T-helper 2 cell treated with Interferon-gamma antibody and Interleukin-4, amounts not matched to agents 100 ng/mL and 5 ng/mL, for 36 hours (primary cell): ENCODE measurements around the gene MRPS22. TPM values are rescaled to one million over a fixed set of nuclear protein-coding genes. Genes with fewer than 3 reads are reported as not detected.

Experiments used
- intact Hi-C: fragments of 100-400 bp; cut with micrococcal nuclease; formaldehyde crosslinking; loops from one replicate; pipeline ENCODE4 v1.15.1; 2023
- total RNA-seq: library from RNA; stranded (reverse); gene quantifications from 2 replicates; pipeline ENCODE4 v1.2.3, GENCODE V29; 2022

MRPS22 gene
- total RNA-seq, 1 donor from 2014 or later, result 39.8 TPM

- intact Hi-C loops, result no loop called here
Measured at GRCh38 chr3:139311557-139311956, 32.3 kb upstream of the MRPS22 start.

- intact Hi-C loops, result no loop called here
Measured at GRCh38 chr3:139312416-139312815, 31.4 kb upstream of the MRPS22 start.

- intact Hi-C loops, result no loop called here
Measured at GRCh38 chr3:139312959-139313358, 30.9 kb upstream of the MRPS22 start.

GRCh38 chr3:139313921-139314320 is 29.9 kb upstream of the MRPS22 start:
- intact Hi-C loops, result no loop called here

GRCh38 chr3:139317215-139317614 is 26.6 kb upstream of the MRPS22 start:
- intact Hi-C loops, result no loop called here

- intact Hi-C loops, result no loop called here
Measured at GRCh38 chr3:139317660-139318430, 26.0 kb upstream of the MRPS22 start.

- intact Hi-C loops, result no loop called here
Measured at GRCh38 chr3:139318431-139318816, 25.4 kb upstream of the MRPS22 start.

- intact Hi-C loops, result no loop called here
Measured at GRCh38 chr3:139318826-139319225, 25.0 kb upstream of the MRPS22 start.

GRCh38 chr3:139319428-139320402 is 24.1 kb upstream of the MRPS22 start:
- intact Hi-C loops, result loop anchor here (10.0 kb wide), 1 partner anchor 85 kb away; no protein-coding TSS in a partner anchor

- intact Hi-C loops, result loop anchor here (10.0 kb wide), 1 partner anchor 86 kb away; no protein-coding TSS in a partner anchor
Measured at GRCh38 chr3:139320551-139321309, 23.1 kb upstream of the MRPS22 start.

GRCh38 chr3:139322346-139322745 is 21.5 kb upstream of the MRPS22 start:
- intact Hi-C loops, result loop anchor here (10.0 kb wide), 1 partner anchor 88 kb away; no protein-coding TSS in a partner anchor

- intact Hi-C loops, result loop anchor here (10.0 kb wide), 1 partner anchor 88 kb away; no protein-coding TSS in a partner anchor
Measured at GRCh38 chr3:139323146-139323545, 20.7 kb upstream of the MRPS22 start.

- intact Hi-C loops, result loop anchor here (10.0 kb wide), 1 partner anchor 90 kb away; no protein-coding TSS in a partner anchor
Measured at GRCh38 chr3:139324456-139324855, 19.4 kb upstream of the MRPS22 start.

GRCh38 chr3:139325551-139325950 is 18.3 kb upstream of the MRPS22 start:
- intact Hi-C loops, result loop anchor here (5.0 to 10.0 kb wide), 2 partner anchors 91 to 733 kb away; partner anchors contain the start of gene CEP70

GRCh38 chr3:139326131-139326530 is 17.7 kb upstream of the MRPS22 start:
- intact Hi-C loops, result loop anchor here (5.0 to 10.0 kb wide), 2 partner anchors 91 to 734 kb away; partner anchors contain the start of gene CEP70

- intact Hi-C loops, result loop anchor here (5.0 to 10.0 kb wide), 2 partner anchors 92 to 734 kb away; partner anchors contain the start of gene CEP70
Measured at GRCh38 chr3:139326707-139327106, 17.1 kb upstream of the MRPS22 start.

GRCh38 chr3:139327231-139327630 is 16.6 kb upstream of the MRPS22 start:
- intact Hi-C loops, result loop anchor here (5.0 to 10.0 kb wide), 2 partner anchors 92 to 735 kb away; partner anchors contain the start of gene CEP70

GRCh38 chr3:139327861-139328260 is 16.0 kb upstream of the MRPS22 start:
- intact Hi-C loops, result loop anchor here (2.0 to 10.0 kb wide), 3 partner anchors 93 to 736 kb away; partner anchors contain the start of gene CEP70

- intact Hi-C loops, result loop anchor here (2.0 to 10.0 kb wide), 3 partner anchors 94 to 736 kb away; partner anchors contain the start of gene CEP70
Measured at GRCh38 chr3:139328356-139328755, 15.5 kb upstream of the MRPS22 start.

GRCh38 chr3:139329364-139329850 is 14.4 kb upstream of the MRPS22 start:
- intact Hi-C loops, result loop anchor here (1.0 to 10.0 kb wide), 4 partner anchors 95 to 737 kb away; partner anchors contain the start of gene CEP70
